IPS-15b (cell line): Measurements from ENCODE around the gene DLGAP4.
A peak's percentile ranks its signal among the peaks of the same experiment; 100 is the strongest.

Source experiments
- H3K27me3 ChIP-seq: one replicate; pipeline ENCODE4 v1.6.1; 2013; ENCODE audit warnings: low read length; ENCODE audit not compliant: control insufficient read depth, insufficient read depth
- H3K36me3 ChIP-seq: one replicate; pipeline ENCODE4 v1.6.1; 2013; ENCODE audit warnings: low read length; ENCODE audit not compliant: control insufficient read depth, insufficient read depth
- H3K4me1 ChIP-seq: one replicate; pipeline ENCODE4 v1.6.1; 2013; ENCODE audit warnings: mild to moderate bottlenecking, low read length; ENCODE audit not compliant: control insufficient read depth, insufficient read depth
- H3K4me3 ChIP-seq: one replicate; pipeline ENCODE4 v1.5.1; 2013; ENCODE audit warnings: low read depth, low read length
- H3K9ac ChIP-seq: one replicate; pipeline ENCODE4 v1.6.1; 2013; ENCODE audit warnings: low read depth, mild to moderate bottlenecking, low read length
- H3K9me3 ChIP-seq: one replicate; pipeline ENCODE4 v1.6.1; 2013; ENCODE audit warnings: mild to moderate bottlenecking, low read length; ENCODE audit not compliant: control insufficient read depth, insufficient read depth

Gene DLGAP4

GRCh38 chr20:36441416-36441815 is 135.3 kb downstream of the DLGAP4 start:
- no peaks in the 10 kb centered on the region for H3K27me3 ChIP-seq
- H3K9ac ChIP-seq: peak overlapping the region; percentile 5
- no peaks in the 10 kb centered on the region for H3K9me3 ChIP-seq
- H3K4me1 ChIP-seq: no peaks in the 10 kb centered on the region
- H3K36me3 ChIP-seq: no peaks in the 10 kb centered on the region
- H3K4me3 ChIP-seq: no peak overlapping the region

GRCh38 chr20:36445847-36446246 is 139.7 kb downstream of the DLGAP4 start:
- H3K36me3 ChIP-seq: no peaks in the 10 kb centered on the region
- H3K4me3 ChIP-seq: no peak overlapping the region
- no peaks in the 10 kb centered on the region for H3K4me1 ChIP-seq
- H3K9me3 ChIP-seq: no peaks in the 10 kb centered on the region
- no peaks in the 10 kb centered on the region for H3K27me3 ChIP-seq
- no peak overlapping the region for H3K9ac ChIP-seq

GRCh38 chr20:36446557-36446956 is 140.4 kb downstream of the DLGAP4 start:
- H3K9ac ChIP-seq: no peak overlapping the region
- no peaks in the 10 kb centered on the region for H3K4me1 ChIP-seq
- no peaks in the 10 kb centered on the region for H3K27me3 ChIP-seq
- H3K9me3 ChIP-seq: no peaks in the 10 kb centered on the region
- no peak overlapping the region for H3K4me3 ChIP-seq
- no peaks in the 10 kb centered on the region for H3K36me3 ChIP-seq

- H3K4me3 ChIP-seq: no peak overlapping the region
Observed at GRCh38 chr20:36447101-36447500, 141.0 kb downstream of the DLGAP4 start.

GRCh38 chr20:36449663-36450062 is 143.5 kb downstream of the DLGAP4 start:
- Histone ChIP-seq H3K36me3 (no peaks in the 10 kb centered on the region), H3K27me3 (no peaks in the 10 kb centered on the region), H3K9ac (no peak overlapping the region), H3K4me3 (no peak overlapping the region), H3K9me3 (no peaks in the 10 kb centered on the region), H3K4me1 (peaks cover 2% of the 10 kb centered on the region)

More at GRCh38 chr20:36447101-36447500, 141.0 kb downstream of the DLGAP4 start:
- Histone ChIP-seq H3K9me3 (no peaks in the 10 kb centered on the region), H3K36me3 (no peaks in the 10 kb centered on the region), H3K27me3 (no peaks in the 10 kb centered on the region), H3K9ac (no peak overlapping the region), H3K4me1 (no peaks in the 10 kb centered on the region)

- Histone ChIP-seq H3K27me3 (no peaks in the 10 kb centered on the region), H3K4me1 (peaks cover 6% of the 10 kb centered on the region), H3K4me3 (no peak overlapping the region), H3K36me3 (no peaks in the 10 kb centered on the region), H3K9me3 (no peaks in the 10 kb centered on the region), H3K9ac (peak overlapping the region; percentile 1)
Observed at GRCh38 chr20:36454332-36454697, 148.2 kb downstream of the DLGAP4 start.

GRCh38 chr20:36454698-36455427 is 148.7 kb downstream of the DLGAP4 start:
- Histone ChIP-seq H3K9me3 (no peaks in the 10 kb centered on the region), H3K9ac (peak overlapping the region; percentile 1), H3K4me1 (peaks cover 6% of the 10 kb centered on the region), H3K4me3 (no peak overlapping the region), H3K27me3 (no peaks in the 10 kb centered on the region), H3K36me3 (no peaks in the 10 kb centered on the region)

GRCh38 chr20:36455972-36456625 is 150.0 kb downstream of the DLGAP4 start:
- Histone ChIP-seq H3K9me3 (no peaks in the 10 kb centered on the region), H3K27me3 (no peaks in the 10 kb centered on the region), H3K36me3 (no peaks in the 10 kb centered on the region), H3K4me3 (no peak overlapping the region), H3K4me1 (peaks cover 13% of the 10 kb centered on the region), H3K9ac (no peak overlapping the region)

GRCh38 chr20:36460648-36461599 is 154.8 kb downstream of the DLGAP4 start:
- Histone ChIP-seq H3K4me3 (peak overlapping the region; percentile 36), H3K36me3 (no peaks in the 10 kb centered on the region), H3K4me1 (peaks cover 23% of the 10 kb centered on the region)

GRCh38 chr20:36461600-36462439 is 155.7 kb downstream of the DLGAP4 start:
- Histone ChIP-seq H3K36me3 (no peaks in the 10 kb centered on the region), H3K9ac (peak overlapping the region; percentile 81), H3K27me3 (no peaks in the 10 kb centered on the region), H3K9me3 (no peaks in the 10 kb centered on the region), H3K4me3 (peak overlapping the region; percentile 82), H3K4me1 (peaks cover 23% of the 10 kb centered on the region)

More at GRCh38 chr20:36460648-36461599, 154.8 kb downstream of the DLGAP4 start:
- H3K9me3 ChIP-seq: no peaks in the 10 kb centered on the region
- no peaks in the 10 kb centered on the region for H3K27me3 ChIP-seq
- H3K9ac ChIP-seq: peak overlapping the region; percentile 48
